ENCODE results near the gene TOMM40. TPM values are rescaled to one million over a fixed set of nuclear protein-coding genes. Genes with fewer than 3 reads are reported as not detected.

The TOMM40 gene
- total RNA-seq, 6 experiments from 2014 or later, result 24.9 to 82.6 (median 26.7) TPM

- Histone ChIP-seq H3K9me3 (no peaks in the 10 kb centered on the region), H3K27me3 (no peaks in the 10 kb centered on the region), H3K27ac (peak overlapping the region in 2 of 3 donors; percentile 52 to 63), H3K4me3 (no peak overlapping the region), H3K36me3 (no peaks in the 10 kb centered on the region), H3K4me1 (peaks cover 0 to 46% (median 8%) of the 10 kb centered on the region in 4 donors)
- ATAC-seq (peak; percentile 22 to 50 (median 40)), DNase-seq (peak in 2 of 3 donors; percentile 80 to 84)
- intact Hi-C loops (cut with DNase I), result loop anchor here in 1 of 2 donors (5.0 kb wide), 1 partner anchor 49 kb away; no protein-coding TSS in a partner anchor
- TF ChIP-seq POLR2A (IDR thresholded peaks at IDR 0.05), result peak; percentile 11
- TF ChIP-seq, protein P1, sequence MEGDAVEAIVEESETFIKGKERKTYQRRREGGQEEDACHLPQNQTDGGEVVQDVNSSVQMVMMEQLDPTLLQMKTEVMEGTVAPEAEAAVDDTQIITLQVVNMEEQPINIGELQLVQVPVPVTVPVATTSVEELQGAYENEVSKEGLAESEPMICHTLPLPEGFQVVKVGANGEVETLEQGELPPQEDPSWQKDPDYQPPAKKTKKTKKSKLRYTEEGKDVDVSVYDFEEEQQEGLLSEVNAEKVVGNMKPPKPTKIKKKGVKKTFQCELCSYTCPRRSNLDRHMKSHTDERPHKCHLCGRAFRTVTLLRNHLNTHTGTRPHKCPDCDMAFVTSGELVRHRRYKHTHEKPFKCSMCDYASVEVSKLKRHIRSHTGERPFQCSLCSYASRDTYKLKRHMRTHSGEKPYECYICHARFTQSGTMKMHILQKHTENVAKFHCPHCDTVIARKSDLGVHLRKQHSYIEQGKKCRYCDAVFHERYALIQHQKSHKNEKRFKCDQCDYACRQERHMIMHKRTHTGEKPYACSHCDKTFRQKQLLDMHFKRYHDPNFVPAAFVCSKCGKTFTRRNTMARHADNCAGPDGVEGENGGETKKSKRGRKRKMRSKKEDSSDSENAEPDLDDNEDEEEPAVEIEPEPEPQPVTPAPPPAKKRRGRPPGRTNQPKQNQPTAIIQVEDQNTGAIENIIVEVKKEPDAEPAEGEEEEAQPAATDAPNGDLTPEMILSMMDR (IDR thresholded peaks at IDR 0.05), result peak; percentile 74 to 87 (median 76)
- WGBS (ENCODE audit: insufficient coverage, low coverage, low lambda C conversion rate, missing lambda C conversion rate), result 19% methylated on average over 9 of the region's 13 CpGs
Observed at GRCh38 chr19:44951179-44952159, 60.4 kb downstream of the TOMM40 start.

Other genes with a start within 250 kb of the TOMM40 start
- gene PVR, start 247.3 kb upstream of the TOMM40 start, total RNA-seq, result 10 to 100 TPM; 26.6 to 66.6 (median 55.5) TPM
- 1 to 10 TPM; 3.3 to 9.0 (median 4.5) TPM for gene CEACAM19, start 219.8 kb upstream of the TOMM40 start, total RNA-seq
- gene CEACAM16, start 192.1 kb upstream of the TOMM40 start, total RNA-seq, result not detected
- gene BCL3, start 142.5 kb upstream of the TOMM40 start, total RNA-seq, result 10 to 100 TPM; 24.1 to 95.6 (median 31.3) TPM
- 10 to 100 TPM in 5 of 6 experiments, 1 to 10 TPM in 1; 9.8 to 19.4 (median 15.6) TPM for gene CBLC, start 113.4 kb upstream of the TOMM40 start, total RNA-seq
- 10 to 100 TPM; 26.5 to 48.3 (median 32.7) TPM for gene BCAM, start 82.2 kb upstream of the TOMM40 start, total RNA-seq
- 100 to 1,000 TPM in 1 of 6 experiments, 10 to 100 TPM in 5; 63.5 to 127 (median 87.4) TPM for gene NECTIN2, start 45.0 kb upstream of the TOMM40 start, total RNA-seq
- gene APOE, start 14.5 kb downstream of the TOMM40 start, total RNA-seq, result 1,000 to 10,000 TPM; 3,480 to 8,780 (median 4,667) TPM
- 1,000 to 10,000 TPM; 4,903 to 7,393 (median 5,741) TPM for gene APOC1, start 23.4 kb downstream of the TOMM40 start, total RNA-seq
- 100 to 1,000 TPM in 5 of 6 experiments, 10 to 100 TPM in 1; 55.6 to 462 (median 203) TPM for gene APOC4, start 51.0 kb downstream of the TOMM40 start, total RNA-seq
- 1,000 to 10,000 TPM; 1,740 to 7,868 (median 2,043) TPM for gene APOC2, start 54.8 kb downstream of the TOMM40 start, total RNA-seq
- gene CLPTM1, start 64.1 kb downstream of the TOMM40 start, total RNA-seq, result 10 to 100 TPM; 78.7 to 90.6 (median 83.9) TPM
- 10 to 100 TPM in 1 of 6 experiments, 1 to 10 TPM in 5; 1.2 to 21.4 (median 7.2) TPM for gene RELB, start 110.2 kb downstream of the TOMM40 start, total RNA-seq
- gene CLASRP, start 147.8 kb downstream of the TOMM40 start, total RNA-seq, result 10 to 100 TPM; 30.5 to 66.8 (median 44.8) TPM
- gene ZNF296, start 185.2 kb downstream of the TOMM40 start, total RNA-seq, result under 1 TPM in 5 of 6 experiments, not detected in 1; 0.16 to 0.47 (median 0.35) TPM
- 10 to 100 TPM; 10.9 to 27.5 (median 14.0) TPM for gene GEMIN7, start 188.0 kb downstream of the TOMM40 start, total RNA-seq
- 10 to 100 TPM; 10.1 to 14.3 (median 11.0) TPM for gene PPP1R37, start 201.9 kb downstream of the TOMM40 start, total RNA-seq

Measured in right lobe of liver (tissue), 6 donors.